ENCODE data around the gene C1R. TPM values are rescaled to one million over a fixed set of nuclear protein-coding genes. Genes with fewer than 3 reads are reported as not detected.

Gene C1R
- total RNA-seq, 1 experiment from 2014 or later: 11.5 TPM

GRCh38 chr12:7034464-7034863 lies 57.8 kb downstream of the C1R start:
- no peak overlapping the region for H3K56ac ChIP-seq (ENCODE audit: insufficient read length, low read depth, low read length)

More at GRCh38 chr12:7034464-7034863, 57.8 kb downstream of the C1R start:
- peaks cover 3% of the 10 kb centered on the region for H3K27me3 Mint-ChIP-seq (ENCODE audit: low read depth)
- peaks cover 3% of the 10 kb centered on the region; the same call in 1 of the 2 replicates for H3K4me1 ChIP-seq (ENCODE audit: insufficient read depth, low read length)
- H3K14ac ChIP-seq (ENCODE audit: insufficient read depth, low read length): no peak overlapping the region
- H3K4ac ChIP-seq (ENCODE audit: low read depth, low read length): no peak overlapping the region
- no peak overlapping the region for H4K91ac ChIP-seq (ENCODE audit: insufficient read length, low read depth, low read length)
- H3K9me3 Mint-ChIP-seq: peaks cover 2 to 3% of the 10 kb centered on the region in 2 experiments; a peak in 3 of 5 replicates
- no CpG with 5 or more reads among the region's 1 CpG for WGBS (ENCODE audit: extremely low coverage, insufficient read length, low lambda C conversion rate)
- H3T11ph ChIP-seq (ENCODE audit: low read length): no peak overlapping the region
- H3K4me3 Mint-ChIP-seq: no peak overlapping the region
- no peak overlapping the region for H4K5ac ChIP-seq (ENCODE audit: insufficient read length, low read depth, low read length)
- H3K4me1 Mint-ChIP-seq: peaks cover 13 to 14% of the 10 kb centered on the region in 2 experiments
- H2AK5ac ChIP-seq (ENCODE audit: insufficient read length, low read length): no peak overlapping the region
- H3K79me1 ChIP-seq (ENCODE audit: insufficient read depth, low read depth, low read length, poor library complexity, severe bottlenecking): no peaks in the 10 kb centered on the region
- H3K18ac ChIP-seq (ENCODE audit: insufficient read length, low read depth, low read length): no peak overlapping the region
- H3K23ac ChIP-seq (ENCODE audit: insufficient read length, low read depth, low read length): no peak overlapping the region
- no peak overlapping the region for H2BK5ac ChIP-seq (ENCODE audit: insufficient read length, low read length)
- TF ChIP-seq CTCF (conservative IDR thresholded peaks at IDR 0.05): no peak
- no peak overlapping the region for H2AFZ ChIP-seq (ENCODE audit: low read length)
- no peak overlapping the region for H2BK12ac ChIP-seq (ENCODE audit: insufficient read length, low read depth, low read length)
- H3K4me2 ChIP-seq (ENCODE audit: insufficient read depth, insufficient read length, low read length): no peak overlapping the region
- no peak overlapping the region for H3K27ac Mint-ChIP-seq
- no peak overlapping the region for H4K8ac ChIP-seq (replicated peaks; ENCODE audit: insufficient read length, low read depth, low read length)
- H2BK20ac ChIP-seq (ENCODE audit: low read depth, low read length, poor library complexity, severe bottlenecking): no peak overlapping the region
- no peaks in the 10 kb centered on the region for H4K20me1 ChIP-seq (ENCODE audit: control insufficient read depth, insufficient read depth, insufficient read length)
- H3K23me2 ChIP-seq (ENCODE audit: insufficient read length, low read depth, low read length, poor library complexity, severe bottlenecking): no peaks in the 10 kb centered on the region
- peaks cover 0 to 3% (median 0%) of the 10 kb centered on the region in 3 experiments; a peak in 2 of 7 replicates for H3K36me3 Mint-ChIP-seq (ENCODE audit: insufficient read depth in 1 of 3, low read depth in 3 of 3)
- H3K9ac ChIP-seq (ENCODE audit: extremely low read depth, insufficient read length, low read length): no peak overlapping the region
- no peak overlapping the region for H2BK15ac ChIP-seq (ENCODE audit: low read depth, low read length)
- H3K27me3 ChIP-seq (ENCODE audit: insufficient read depth, low read length): no peaks in the 10 kb centered on the region
- H2BK120ac ChIP-seq (ENCODE audit: low read depth, low read length, poor library complexity, severe bottlenecking): no peak overlapping the region
- H3K9me3 ChIP-seq (ENCODE audit: control insufficient read depth, low read depth, low read length): no peaks in the 10 kb centered on the region
- no peak for DNase-seq
- H3K79me2 ChIP-seq (ENCODE audit: insufficient read depth, low read length): no peaks in the 10 kb centered on the region
- no peak overlapping the region for H3K27ac ChIP-seq (ENCODE audit: insufficient read length, low read depth, low read length)

Measured in H9 (cell line).